Endodermal cell (in vitro differentiated cells): Measurements from ENCODE around the gene ABHD5. TPM values are rescaled to one million over a fixed set of nuclear protein-coding genes. Genes with fewer than 3 reads are reported as not detected.

Experiments
- DNase-seq: peaks from one replicate; pipeline ENCODE4 v3.0.0-alpha.2; 2017
- H3K27ac ChIP-seq: 2 replicates; pipeline ENCODE4 v1.5.1; 2013; ENCODE audit warnings: mild to moderate bottlenecking, low read depth, low read length, moderate library complexity
- H3K27me3 ChIP-seq: 2 replicates; pipeline ENCODE4 v1.6.1; 2013; ENCODE audit warnings: mild to moderate bottlenecking, low read length, moderate library complexity; ENCODE audit not compliant: insufficient read depth, control insufficient read depth, poor library complexity, severe bottlenecking
- H3K36me3 ChIP-seq: 2 replicates; pipeline ENCODE4 v1.7.0; 2013; ENCODE audit warnings: mild to moderate bottlenecking, low read length, moderate library complexity; ENCODE audit not compliant: control insufficient read depth, insufficient read depth
- H3K4me1 ChIP-seq: one replicate; pipeline ENCODE4 v1.7.0; 2013; ENCODE audit warnings: low read length; ENCODE audit not compliant: control insufficient read depth, insufficient read depth
- H3K4me3 ChIP-seq: 2 replicates; pipeline ENCODE4 v1.5.1; 2013; ENCODE audit warnings: mild to moderate bottlenecking, low read length, moderate library complexity
- H3K9ac ChIP-seq: 2 replicates; pipeline ENCODE4 v1.6.1; 2013; ENCODE audit warnings: mild to moderate bottlenecking, low read length, moderate library complexity; ENCODE audit not compliant: poor library complexity, severe bottlenecking; ENCODE audit errors: extremely low read depth
- H3K9me3 ChIP-seq: 2 replicates; pipeline ENCODE4 v1.6.1; 2013; ENCODE audit warnings: mild to moderate bottlenecking, low read length, moderate library complexity; ENCODE audit not compliant: control insufficient read depth
- H3K27ac Mint-ChIP-seq: 2 replicates; pipeline ENCODE4 v1.8.0; 2020; ENCODE audit warnings: mixed read lengths
- H3K27me3 Mint-ChIP-seq: 2 replicates; pipeline ENCODE4 v1.8.0; 2021; ENCODE audit warnings: mild to moderate bottlenecking, mixed read lengths; ENCODE audit not compliant: insufficient read depth
- H3K36me3 Mint-ChIP-seq: 2 replicates; pipeline ENCODE4 v1.8.0; 2020; ENCODE audit warnings: low read depth, mixed read lengths
- H3K4me1 Mint-ChIP-seq: 2 replicates; pipeline ENCODE4 v1.8.0; 2020; ENCODE audit warnings: mixed read lengths
- H3K4me3 Mint-ChIP-seq: 2 replicates; pipeline ENCODE4 v1.8.0; 2020; ENCODE audit warnings: mild to moderate bottlenecking, moderate library complexity, mixed read lengths
- H3K9me3 Mint-ChIP-seq: 2 replicates; pipeline ENCODE4 v1.8.0; 2020; ENCODE audit warnings: mild to moderate bottlenecking, mixed read lengths
- WGBS, 2 experiments: methylation state at CpG; one replicate each; pipeline versions ENCODE4 v1.1.5 to v1.1.7; 2013; ENCODE audit warnings: missing lambda C conversion rate in 2 of 2, mixed read lengths in 1 of 2; ENCODE audit not compliant: insufficient coverage in 1 of 2, insufficient read length in 1 of 2; 5-methylcytosine and 5-hydroxymethylcytosine counted together
- total RNA-seq, 2 donors: library from RNA; stranded (reverse); fragmentation: NEBNext Ultra II Directional in 1 of 2; extraction: Animal tissue kit (Norgen Biotek cat#: 25700) in 1 of 2; gene quantifications; 2 replicates in 1 of 2; 3 replicates in 1 of 2; pipeline ENCODE4 v1.2.1, GENCODE V29; 2021
- TF ChIP-seq, protein P1 (sequence below): fragments of 200-600 bp; sonication (generic); conservative IDR thresholded peaks from 2 replicates; pipeline ENCODE4 v1.5.0; 2021; ENCODE audit warnings: antibody characterized with exemption, mild to moderate bottlenecking

Gene ABHD5
- total RNA-seq, 2 donors from 2014 or later, result 20.5 to 24.1 TPM

DNA sequence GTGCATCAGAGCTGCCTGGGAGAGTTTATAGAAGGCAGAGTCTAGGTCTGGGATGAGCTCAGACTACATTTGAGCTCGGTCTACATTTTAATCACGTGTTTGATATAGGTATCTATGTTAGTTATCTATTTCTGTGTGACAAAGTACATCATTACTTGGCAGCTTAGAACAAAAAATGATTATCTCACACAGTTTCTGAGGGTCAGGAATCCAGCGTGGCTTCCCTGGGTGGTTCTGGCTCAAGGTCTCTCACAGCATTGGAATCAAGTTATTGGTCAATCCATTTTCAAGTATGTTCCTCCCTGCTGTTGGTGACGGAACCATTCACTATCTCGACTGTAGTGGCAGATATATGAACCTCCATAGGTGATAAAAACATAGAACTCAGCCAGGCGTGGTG lies 71.7 kb downstream of the ABHD5 start:
- Histone ChIP-seq H3K4me1 (peaks cover 8% of the 10 kb centered on the region), H3K9ac (no peak overlapping the region), H3K36me3 (no peaks in the 10 kb centered on the region), H3K9me3 (no peaks in the 10 kb centered on the region), H3K27me3 (no peaks in the 10 kb centered on the region), H3K4me3 (no peak overlapping the region), H3K27ac (no peak overlapping the region)
- no peak overlapping the region for H3K27ac Mint-ChIP-seq
- peaks cover 33% of the 10 kb centered on the region for H3K4me1 Mint-ChIP-seq
- peaks cover 2% of the 10 kb centered on the region for H3K27me3 Mint-ChIP-seq
- no peak for DNase-seq
- H3K9me3 Mint-ChIP-seq, result no peaks in the 10 kb centered on the region
- H3K36me3 Mint-ChIP-seq, result no peaks in the 10 kb centered on the region
- TF ChIP-seq, protein P1, sequence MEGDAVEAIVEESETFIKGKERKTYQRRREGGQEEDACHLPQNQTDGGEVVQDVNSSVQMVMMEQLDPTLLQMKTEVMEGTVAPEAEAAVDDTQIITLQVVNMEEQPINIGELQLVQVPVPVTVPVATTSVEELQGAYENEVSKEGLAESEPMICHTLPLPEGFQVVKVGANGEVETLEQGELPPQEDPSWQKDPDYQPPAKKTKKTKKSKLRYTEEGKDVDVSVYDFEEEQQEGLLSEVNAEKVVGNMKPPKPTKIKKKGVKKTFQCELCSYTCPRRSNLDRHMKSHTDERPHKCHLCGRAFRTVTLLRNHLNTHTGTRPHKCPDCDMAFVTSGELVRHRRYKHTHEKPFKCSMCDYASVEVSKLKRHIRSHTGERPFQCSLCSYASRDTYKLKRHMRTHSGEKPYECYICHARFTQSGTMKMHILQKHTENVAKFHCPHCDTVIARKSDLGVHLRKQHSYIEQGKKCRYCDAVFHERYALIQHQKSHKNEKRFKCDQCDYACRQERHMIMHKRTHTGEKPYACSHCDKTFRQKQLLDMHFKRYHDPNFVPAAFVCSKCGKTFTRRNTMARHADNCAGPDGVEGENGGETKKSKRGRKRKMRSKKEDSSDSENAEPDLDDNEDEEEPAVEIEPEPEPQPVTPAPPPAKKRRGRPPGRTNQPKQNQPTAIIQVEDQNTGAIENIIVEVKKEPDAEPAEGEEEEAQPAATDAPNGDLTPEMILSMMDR, result no peak
- 95 to 96% methylated on average over 5 to 6 of the region's 6 CpGs for WGBS, 2 experiments
- no peak overlapping the region for H3K4me3 Mint-ChIP-seq

DNA sequence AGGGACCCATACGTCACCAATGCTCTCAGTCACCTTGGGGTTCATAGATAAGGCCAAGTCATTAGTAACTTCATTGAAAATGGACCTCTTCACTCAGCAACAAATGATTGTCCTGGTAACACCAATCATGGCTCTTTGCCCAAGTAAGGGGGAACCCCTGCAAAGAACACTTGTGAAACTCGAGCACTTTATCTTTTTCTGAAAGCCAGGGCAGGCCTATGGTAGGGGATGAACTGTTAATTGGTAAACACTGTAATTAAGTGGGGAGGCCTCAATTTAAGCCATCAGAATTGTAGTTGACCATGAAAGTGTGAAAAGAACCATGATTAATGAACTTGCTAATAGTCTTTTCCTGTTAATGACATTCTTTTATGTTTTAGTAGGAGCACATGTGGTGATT lies 73.3 kb downstream of the ABHD5 start:
- Mint-ChIP-seq H3K9me3 (no peaks in the 10 kb centered on the region), H3K4me3 (no peak overlapping the region), H3K27me3 (peaks cover 7% of the 10 kb centered on the region), H3K36me3 (no peaks in the 10 kb centered on the region), H3K27ac (no peak overlapping the region), H3K4me1 (peaks cover 18% of the 10 kb centered on the region)
- TF ChIP-seq, protein P1, result no peak
- Histone ChIP-seq H3K27me3 (no peaks in the 10 kb centered on the region), H3K36me3 (no peaks in the 10 kb centered on the region), H3K27ac (no peak overlapping the region), H3K9me3 (no peaks in the 10 kb centered on the region), H3K9ac (no peak overlapping the region), H3K4me3 (no peak overlapping the region), H3K4me1 (peaks cover 4% of the 10 kb centered on the region)
- DNase-seq, result no peak
- WGBS, 2 experiments, result 46 to 70% methylated on average over 2 of the region's 2 CpGs

DNA sequence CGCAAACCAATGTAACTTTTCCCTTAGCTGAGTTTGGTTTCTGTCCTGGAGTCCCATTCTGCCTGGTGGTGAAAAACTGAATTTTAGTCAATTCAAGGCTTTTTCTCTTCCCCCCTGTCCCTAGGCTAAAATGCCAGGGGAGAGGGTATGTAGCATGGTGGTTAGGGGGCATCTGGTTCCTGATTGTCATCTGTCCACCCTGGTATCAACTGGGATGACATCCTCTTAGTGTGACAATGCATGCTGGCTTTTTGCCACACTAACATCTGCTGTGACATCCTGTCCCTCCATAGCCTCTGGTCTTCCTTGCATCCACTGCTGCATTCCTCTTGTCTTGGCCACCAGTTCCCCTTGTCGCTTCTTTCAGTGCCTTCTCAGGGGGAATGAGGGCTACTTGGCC lies 73.7 kb downstream of the ABHD5 start:
- Histone ChIP-seq H3K4me1 (no peaks in the 10 kb centered on the region), H3K27me3 (no peaks in the 10 kb centered on the region), H3K9me3 (no peaks in the 10 kb centered on the region), H3K36me3 (no peaks in the 10 kb centered on the region), H3K4me3 (no peak overlapping the region), H3K9ac (no peak overlapping the region), H3K27ac (no peak overlapping the region)
- no peak overlapping the region for H3K4me3 Mint-ChIP-seq
- H3K27ac Mint-ChIP-seq, result no peak overlapping the region
- TF ChIP-seq, protein P1, result no peak
- H3K27me3 Mint-ChIP-seq, result peaks cover 7% of the 10 kb centered on the region
- H3K36me3 Mint-ChIP-seq, result no peaks in the 10 kb centered on the region
- peaks cover 16% of the 10 kb centered on the region for H3K4me1 Mint-ChIP-seq
- H3K9me3 Mint-ChIP-seq, result no peaks in the 10 kb centered on the region
- WGBS, 2 experiments, result 86 to 100% methylated on average over 1 to 2 of the region's 2 CpGs
- DNase-seq, result no peak
